SK-N-MC (cell line): ENCODE measurements around the gene TMEM129.

ENCODE experiments used
- DNase-seq: peaks from one replicate; pipeline ENCODE4 v3.0.0-alpha.2; 2011; ENCODE audit warnings: low read depth, low spot score
- H3K27ac ChIP-seq: fragments of 200-600 bp; sonication (generic); 2 replicates; pipeline ENCODE4 v1.5.1; 2016; ENCODE audit warnings: mixed run types
- H3K36me3 ChIP-seq: fragments of 200-600 bp; sonication (generic); 2 replicates; pipeline ENCODE4 v1.6.1; 2017; ENCODE audit warnings: antibody characterized with exemption, low read length, mixed read lengths; ENCODE audit not compliant: insufficient read depth
- H3K4me3 ChIP-seq: fragments of 200-600 bp; sonication (generic); 2 replicates; pipeline ENCODE4 v1.5.1; 2016
- H3K9ac ChIP-seq: fragments of 200-600 bp; sonication (generic); 2 replicates; pipeline ENCODE4 v1.8.0; 2017; ENCODE audit warnings: mixed run types, mixed read lengths; ENCODE audit not compliant: insufficient read length
- H3K9me3 ChIP-seq: fragments of 200-600 bp; sonication (generic); 2 replicates; pipeline ENCODE4 v1.6.1; 2017; ENCODE audit warnings: low read depth, mild to moderate bottlenecking, antibody characterized with exemption, low read length, moderate library complexity, mixed read lengths
- EZH2 ChIP-seq: fragments of 200-600 bp; sonication (generic); IDR thresholded peaks from one replicate; pipeline ENCODE4 v1.6.1; 2017; ENCODE audit warnings: antibody characterized with exemption
- FOXP2 ChIP-seq: optimal IDR thresholded peaks from 2 replicates; pipeline ENCODE3; 2011; ENCODE audit warnings: mild to moderate bottlenecking, moderate library complexity; ENCODE audit not compliant: insufficient read depth; ENCODE audit errors: extremely low read length, control extremely low read depth
- POLR2AphosphoS5 ChIP-seq: IDR thresholded peaks from 2 replicates; pipeline ENCODE4 v1.6.1; 2012; ENCODE audit warnings: mild to moderate bottlenecking, low read depth, low read length, borderline replicate concordance

Gene TMEM129

DNA sequence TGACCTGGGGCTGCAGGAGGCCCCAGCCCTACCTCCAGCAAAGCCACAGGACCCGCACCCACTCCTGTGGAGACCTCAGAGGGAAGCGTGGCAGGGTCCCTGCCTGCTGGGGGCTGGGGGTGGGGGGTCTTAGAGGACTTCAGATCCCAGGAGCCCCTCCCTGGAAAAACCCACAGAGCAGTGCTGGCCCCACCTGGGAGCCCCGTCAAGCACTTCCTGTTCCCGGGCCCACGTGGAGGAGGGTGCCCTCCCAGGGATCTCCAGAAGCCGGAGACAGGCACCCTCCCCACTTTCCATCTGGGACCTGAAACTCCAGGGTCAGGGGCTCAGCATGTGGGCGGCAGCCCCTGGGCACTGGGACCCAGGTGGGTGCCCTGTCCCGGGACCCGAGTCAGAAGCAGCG is 32.2 kb upstream of the TMEM129 start:
- TF ChIP-seq FOXP2 (no peak), EZH2 (no peak)
- H3K9me3 ChIP-seq = no peaks in the 10 kb centered on the region
- no peaks in the 10 kb centered on the region for H3K36me3 ChIP-seq
- H3K4me3 ChIP-seq = no peak overlapping the region
- no peak overlapping the region for H3K27ac ChIP-seq
- no peak for DNase-seq
- no peak overlapping the region for H3K9ac ChIP-seq

DNA sequence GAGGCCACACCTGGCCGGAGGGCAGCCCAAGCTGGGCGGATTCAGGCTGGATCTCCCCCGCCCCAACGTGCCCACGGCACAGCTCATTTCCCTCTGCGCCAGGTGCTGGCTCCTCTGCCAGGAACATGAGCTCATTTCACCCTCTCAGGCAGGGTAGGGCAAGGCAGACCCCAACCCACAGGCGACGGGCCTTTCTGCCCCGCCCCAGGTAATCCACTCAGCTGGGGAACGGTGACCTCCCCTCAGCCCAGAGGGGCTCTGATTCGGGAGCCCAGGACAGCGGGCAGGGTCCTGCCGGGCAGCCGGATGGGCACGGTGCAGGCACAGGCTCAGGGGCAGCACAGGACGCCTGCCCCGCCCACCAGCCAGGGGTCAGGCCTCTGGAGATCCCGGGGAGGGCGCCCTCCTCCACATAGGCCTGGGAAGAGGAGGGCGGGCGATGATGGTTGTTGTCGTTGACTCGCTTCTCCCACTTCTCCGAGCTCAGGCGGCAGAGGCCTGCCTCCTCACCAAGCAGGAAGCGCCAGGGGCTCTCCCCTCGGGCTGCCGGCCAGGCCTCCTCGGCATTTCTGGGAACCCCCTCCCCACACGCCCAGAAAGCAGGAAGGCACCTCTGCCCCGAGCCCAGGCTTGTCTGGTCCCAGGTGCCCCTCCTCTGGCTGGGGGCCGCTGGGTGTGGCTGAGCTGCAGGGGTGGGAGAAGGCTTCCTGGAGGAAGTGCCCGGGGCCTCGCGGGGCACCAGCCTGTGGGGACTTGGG is 31.3 kb upstream of the TMEM129 start:
- Histone ChIP-seq H3K36me3 (no peaks in the 10 kb centered on the region), H3K4me3 (no peak overlapping the region), H3K9ac (no peak overlapping the region), H3K9me3 (no peaks in the 10 kb centered on the region), H3K27ac (no peak overlapping the region)
- no peak for TF ChIP-seq POLR2AphosphoS5
- TF ChIP-seq FOXP2 = no peak
- no peak for TF ChIP-seq EZH2
- DNase-seq = no peak

DNA sequence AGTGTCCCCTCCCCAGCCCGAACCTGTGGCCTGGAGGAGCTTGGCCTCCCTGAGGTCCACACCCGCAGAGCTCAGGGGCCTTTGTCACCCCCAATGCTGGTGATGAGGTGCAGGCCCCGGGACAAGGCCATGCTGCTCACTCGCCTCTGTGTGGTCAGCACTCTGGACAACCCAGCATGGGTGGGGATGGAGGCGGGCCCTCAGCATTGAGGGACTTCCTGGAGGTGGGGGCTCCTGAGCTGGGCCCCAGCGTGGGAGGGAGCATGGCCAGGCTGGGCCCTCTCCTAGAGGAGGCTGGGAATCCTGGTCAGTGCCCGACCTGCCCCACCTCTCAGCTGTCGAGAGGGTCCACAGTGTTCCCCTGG is 30.8 kb upstream of the TMEM129 start:
- Histone ChIP-seq H3K9ac (no peak overlapping the region), H3K27ac (no peak overlapping the region)
- TF ChIP-seq EZH2 (no peak), FOXP2 (no peak), POLR2AphosphoS5 (no peak)

DNA sequence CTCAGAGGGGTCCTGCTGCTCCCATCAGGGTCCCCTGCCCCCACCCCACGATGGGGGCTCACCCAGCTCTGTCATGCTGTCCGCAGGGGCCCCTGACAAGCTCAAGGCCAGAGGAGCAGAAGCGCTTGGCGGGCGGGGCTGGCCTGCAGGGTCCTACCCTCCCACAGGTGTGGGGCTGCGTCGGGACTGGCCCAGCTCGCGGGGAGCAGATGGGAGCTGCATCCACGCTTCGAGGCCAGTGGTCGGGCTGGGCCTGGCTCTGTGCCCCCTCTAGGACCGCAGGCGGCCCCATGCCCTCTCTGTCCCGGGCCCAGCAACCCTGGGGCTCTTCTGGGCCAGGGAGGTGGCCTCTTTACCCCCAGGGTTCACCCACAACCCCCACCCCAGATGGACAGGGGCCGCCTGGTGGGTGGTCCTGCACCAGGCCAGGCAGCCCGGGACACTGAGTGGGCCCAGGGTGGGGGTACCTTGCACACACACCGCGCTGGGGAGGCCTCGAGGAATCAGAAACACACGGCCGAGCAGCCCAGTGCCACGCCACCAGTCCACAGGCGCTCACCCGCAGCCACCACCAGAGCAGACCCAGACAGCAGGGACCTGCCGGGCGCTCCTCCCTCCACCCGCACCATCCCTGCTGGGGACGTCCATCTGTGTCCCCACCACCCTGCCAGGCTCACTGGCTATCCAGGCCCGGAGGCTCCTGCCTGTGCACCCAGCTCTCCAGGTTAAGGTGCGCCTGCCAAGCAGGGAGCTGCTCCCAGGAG is 30.2 kb upstream of the TMEM129 start:
- Histone ChIP-seq H3K27ac (no peak overlapping the region), H3K4me3 (no peak overlapping the region), H3K36me3 (no peaks in the 10 kb centered on the region), H3K9me3 (no peaks in the 10 kb centered on the region), H3K9ac (no peak overlapping the region)
- DNase-seq = no peak
- TF ChIP-seq FOXP2 = no peak
- TF ChIP-seq EZH2 = no peak
- no peak for TF ChIP-seq POLR2AphosphoS5

More for the DNA sequence above, 30.8 kb upstream of the TMEM129 start:
- no peak for DNase-seq
- Histone ChIP-seq H3K9me3 (no peaks in the 10 kb centered on the region), H3K36me3 (no peaks in the 10 kb centered on the region), H3K4me3 (no peak overlapping the region)

DNA sequence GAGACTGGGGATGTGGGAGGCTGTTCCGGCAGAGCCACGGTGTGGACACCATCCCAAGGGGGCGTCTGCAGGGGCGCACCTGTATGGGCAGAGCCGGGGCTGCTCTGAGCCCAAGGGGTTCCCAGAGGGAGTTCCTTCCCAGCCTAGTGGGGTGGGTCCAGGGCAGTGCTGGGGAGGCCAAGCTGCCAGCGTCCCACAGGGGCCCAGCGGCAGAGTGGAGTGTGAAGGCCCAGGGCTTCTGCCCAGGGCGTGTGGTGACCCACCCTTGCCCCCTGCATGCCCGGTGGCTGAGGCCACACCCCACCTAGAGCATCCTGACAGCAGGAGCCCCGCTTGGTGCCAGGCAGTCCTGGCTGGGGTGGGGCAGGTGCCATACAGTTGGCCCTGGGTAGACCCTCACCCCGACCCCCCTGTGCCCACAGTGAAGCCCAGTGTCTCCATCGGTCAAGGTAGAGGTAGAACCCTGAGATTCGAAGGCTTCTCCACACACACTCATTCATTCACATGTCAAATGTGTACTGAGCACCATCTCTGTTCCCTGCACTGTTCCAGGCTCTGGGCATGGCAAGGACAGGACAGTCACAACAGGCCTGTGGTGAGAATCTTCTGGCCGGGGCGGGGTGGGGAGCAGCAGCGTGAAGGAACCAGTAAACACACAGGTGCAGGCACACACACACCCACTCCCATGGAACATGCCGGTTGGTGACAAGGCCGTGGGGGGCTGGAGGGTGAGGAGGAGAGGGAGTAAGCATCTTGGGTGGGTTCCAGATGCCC is 29.4 kb upstream of the TMEM129 start:
- no peaks in the 10 kb centered on the region for H3K9me3 ChIP-seq
- H3K4me3 ChIP-seq = no peak overlapping the region
- no peak for DNase-seq
- no peak overlapping the region for H3K9ac ChIP-seq
- no peak overlapping the region for H3K27ac ChIP-seq
- H3K36me3 ChIP-seq = no peaks in the 10 kb centered on the region
- TF ChIP-seq EZH2 (no peak), FOXP2 (no peak)

DNA sequence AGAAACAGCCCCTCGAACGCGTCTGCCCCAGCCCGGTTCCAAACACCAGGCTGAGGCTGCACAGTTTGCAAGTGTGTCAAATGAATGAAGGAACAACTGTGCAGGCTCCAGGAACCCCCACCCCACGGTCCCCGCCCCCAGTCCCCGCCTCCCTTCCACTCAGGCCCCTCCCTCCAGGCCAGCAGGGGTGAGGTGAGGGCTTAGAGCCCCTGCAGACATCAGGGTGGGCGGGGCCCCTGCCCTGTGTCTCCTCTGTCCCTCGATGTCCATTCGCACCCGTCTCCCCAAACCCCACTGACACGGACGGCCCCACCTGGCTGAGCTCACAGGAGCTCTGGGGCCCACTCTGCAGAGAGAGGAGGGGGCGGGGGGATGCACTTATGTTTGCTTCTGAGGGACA is 28.7 kb upstream of the TMEM129 start:
- no peak for TF ChIP-seq POLR2AphosphoS5
- Histone ChIP-seq H3K9me3 (no peaks in the 10 kb centered on the region), H3K9ac (no peak overlapping the region), H3K27ac (no peak overlapping the region), H3K4me3 (no peak overlapping the region), H3K36me3 (peaks cover 4% of the 10 kb centered on the region; the same call in 1 of the 2 replicates)
- DNase-seq = no peak

DNA sequence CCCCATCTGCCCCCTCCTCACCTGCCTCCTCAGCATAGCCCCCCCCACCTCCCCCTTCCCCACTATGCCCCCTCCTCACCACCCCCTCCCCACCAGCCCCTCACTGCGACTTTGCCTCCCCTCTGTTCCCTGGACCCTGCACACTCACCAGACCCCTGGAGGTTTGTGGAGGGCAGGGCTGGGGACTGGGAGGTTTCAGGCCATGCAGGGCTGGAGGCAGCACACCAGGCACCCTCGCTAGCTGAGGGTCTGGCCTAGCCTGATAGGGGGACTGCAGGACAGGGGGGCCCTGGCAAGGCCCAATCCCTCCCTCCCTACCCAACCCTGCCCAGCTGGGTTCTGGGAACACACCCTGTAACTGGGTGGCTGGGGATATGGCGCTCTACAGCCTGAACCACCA is 28.2 kb upstream of the TMEM129 start:
- Histone ChIP-seq H3K36me3 (peaks cover 8% of the 10 kb centered on the region; the same call in 1 of the 2 replicates), H3K4me3 (no peak overlapping the region), H3K9ac (no peak overlapping the region), H3K27ac (no peak overlapping the region), H3K9me3 (no peaks in the 10 kb centered on the region)
- no peak for DNase-seq
- TF ChIP-seq POLR2AphosphoS5 = no peak
- TF ChIP-seq FOXP2 = no peak
- no peak for TF ChIP-seq EZH2

DNA sequence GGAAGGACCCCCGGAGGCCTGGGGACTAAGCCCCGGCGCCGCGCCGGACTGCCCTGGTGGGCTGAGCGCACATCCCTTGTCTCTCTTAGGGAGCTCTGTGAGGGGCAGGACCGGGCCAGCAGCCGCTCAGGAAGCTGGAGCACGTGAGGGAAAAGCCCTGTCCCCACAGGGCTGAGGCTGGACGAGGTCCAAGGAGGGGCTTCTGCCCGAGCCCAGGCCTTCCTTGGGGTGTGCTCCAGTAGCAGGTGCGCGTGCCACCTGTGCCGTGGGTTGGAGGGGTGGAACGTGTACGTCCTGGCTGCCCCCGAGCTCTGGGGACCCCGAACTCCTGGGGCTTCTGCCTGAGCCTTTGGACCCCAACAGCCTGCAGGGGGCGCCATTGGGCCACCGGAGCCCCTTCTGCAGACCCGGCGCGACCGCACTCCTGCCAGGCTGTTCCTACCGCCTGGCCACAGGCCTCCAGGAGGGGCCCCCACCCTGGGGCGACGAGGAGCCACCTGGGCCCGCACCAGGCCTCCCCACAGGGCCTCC is 27.4 kb upstream of the TMEM129 start:
- TF ChIP-seq POLR2AphosphoS5 (no peak), EZH2 (no peak), FOXP2 (no peak)
- H3K4me3 ChIP-seq = peak overlapping the region; percentile 69
- no peak overlapping the region for H3K9ac ChIP-seq
- no peak for DNase-seq
- H3K36me3 ChIP-seq = peaks cover 12% of the 10 kb centered on the region; the same call in 1 of the 2 replicates
- H3K9me3 ChIP-seq = no peaks in the 10 kb centered on the region
- no peak overlapping the region for H3K27ac ChIP-seq
